Keratinocyte (primary cell): ENCODE results near the gene MAGI1. TPM values are rescaled to one million over a fixed set of nuclear protein-coding genes. Genes with fewer than 3 reads are reported as not detected.

Source experiments
- DNase-seq: peaks from one replicate; pipeline ENCODE4 v3.0.0-alpha.2; 2011; ENCODE audit warnings: low read depth, missing footprints, low spot score
- FAIRE-seq: peaks from 2 replicates; lab custom pipeline; 2011; peaks lifted over from hg19 to GRCh38; lab: Jason Lieb, UNC
- H2AFZ ChIP-seq: 2 replicates; pipeline ENCODE4 v1.6.0; 2012; ENCODE audit warnings: low read length, control low read depth, inconsistent platforms; ENCODE audit not compliant: control insufficient read depth
- H3K27ac ChIP-seq: 2 replicates; pipeline ENCODE4 v1.5.1; 2011; ENCODE audit warnings: low read length; ENCODE audit not compliant: control insufficient read depth, insufficient read depth
- H3K27me3 ChIP-seq: 3 replicates; pipeline ENCODE4 v1.6.0; 2011; ENCODE audit warnings: low read length; ENCODE audit not compliant: control insufficient read depth, insufficient read depth; ENCODE audit errors: extremely low read depth
- H3K36me3 ChIP-seq, 2 experiments: 2 replicates in 1 of 2; 3 replicates in 1 of 2; pipeline ENCODE4 v1.5.1; 2011; ENCODE audit warnings: low read length in 2 of 2, mild to moderate bottlenecking in 1 of 2; ENCODE audit not compliant: control insufficient read depth in 2 of 2, insufficient read depth in 2 of 2; ENCODE audit errors: extremely low read depth in 1 of 2
- H3K4me1 ChIP-seq: 3 replicates; pipeline ENCODE4 v1.5.1; 2011; ENCODE audit warnings: low read length; ENCODE audit not compliant: control insufficient read depth, insufficient read depth; ENCODE audit errors: extremely low read depth
- H3K4me2 ChIP-seq: 3 replicates; pipeline ENCODE4 v1.6.0; 2011; ENCODE audit warnings: low read depth, low read length; ENCODE audit not compliant: control insufficient read depth, insufficient read depth; ENCODE audit errors: extremely low read depth
- H3K4me3 ChIP-seq, 3 experiments: fragments of 200-600 bp in 1 of 3; sonication (generic) in 1 of 3; 2 replicates in 2 of 3; 3 replicates in 1 of 3; pipeline ENCODE4 v1.5.1; 2011 to 2016; ENCODE audit warnings: low read length in 3 of 3, mild to moderate bottlenecking in 3 of 3, control low read depth in 2 of 3, inconsistent platforms in 1 of 3, low read depth in 1 of 3, mixed read lengths in 1 of 3, mixed run types in 1 of 3, moderate library complexity in 1 of 3; ENCODE audit not compliant: control insufficient read depth in 2 of 3, insufficient read depth in 2 of 3; ENCODE audit errors: extremely low read depth in 1 of 3
- H3K79me2 ChIP-seq: 2 replicates; pipeline ENCODE4 v1.6.0; 2012; ENCODE audit warnings: low read length; ENCODE audit not compliant: control insufficient read depth, insufficient read depth
- H3K9ac ChIP-seq: 3 replicates; pipeline ENCODE4 v1.6.0; 2011; ENCODE audit warnings: low read length; ENCODE audit not compliant: control insufficient read depth, insufficient read depth; ENCODE audit errors: extremely low read depth
- H3K9me1 ChIP-seq: 3 replicates; pipeline ENCODE4 v1.6.0; 2011; ENCODE audit warnings: low read length; ENCODE audit not compliant: control insufficient read depth, insufficient read depth; ENCODE audit errors: extremely low read depth
- H3K9me3 ChIP-seq: 2 replicates; pipeline ENCODE4 v1.5.1; 2012; ENCODE audit warnings: low read depth, low read length; ENCODE audit not compliant: control insufficient read depth
- H4K20me1 ChIP-seq: 3 replicates; pipeline ENCODE4 v1.6.0; 2011; ENCODE audit warnings: low read length; ENCODE audit not compliant: control insufficient read depth, insufficient read depth; ENCODE audit errors: extremely low read depth
- CTCF ChIP-seq, 3 experiments: IDR thresholded peaks in 1 of 3; conservative IDR thresholded peaks in 1 of 3; optimal IDR thresholded peaks in 1 of 3; 2 replicates in 2 of 3; 3 replicates in 1 of 3; pipeline versions ENCODE3 to v1.5.1; 2011; ENCODE audit warnings: low read length in 3 of 3, mild to moderate bottlenecking in 3 of 3, moderate library complexity in 2 of 3, control low read depth in 1 of 3, inconsistent platforms in 1 of 3; ENCODE audit not compliant: insufficient read depth in 2 of 3; ENCODE audit errors: extremely low read depth in 1 of 3
- EZH2 ChIP-seq: IDR thresholded peaks from one replicate; pipeline ENCODE4 v1.6.1; 2012; ENCODE audit warnings: inconsistent platforms, mild to moderate bottlenecking, low read length, moderate library complexity
- dilution Hi-C: fragments of 300-500 bp; cut with MboI; formaldehyde crosslinking; loops from one replicate; pipeline ENCODE4 v1.7.0; 2020; ENCODE audit warnings: low sequenced_read_pairs; ENCODE audit not compliant: extremely low pct_ligation_motif_present
- polyA plus RNA-seq, 5 experiments: library from polyadenylated mRNA; depleted of rRNA in 3 of 5; stranded (reverse) in 3 of 5; stranded (forward) in 1 of 5; unstranded in 1 of 5; fragments of >200 nt; gene quantifications; 1 replicate in 1 of 5; 2 replicates in 3 of 5; 3 replicates in 1 of 5; pipeline versions ENCODE4 v1.2.1 to v1.2.3, GENCODE V29; 2011 to 2012; ENCODE audit warnings: missing spikeins in 2 of 5, low read depth in 1 of 5, low replicate concordance in 1 of 5

Gene MAGI1
- polyA plus RNA-seq, 1 donor (not counting 4 experiments of a cell fraction or from before 2014, with no cell fraction given) = 10.9 TPM

- Histone ChIP-seq H3K9me1 (no peaks in the 10 kb centered on the region), H3K9ac (no peak overlapping the region), H3K4me1 (peaks cover 23% of the 10 kb centered on the region), H3K4me2 (no peak overlapping the region), H3K27ac (no peak overlapping the region), H2AFZ (no peak overlapping the region), H3K36me3 (no peaks in the 10 kb centered on the region), H3K27me3 (no peaks in the 10 kb centered on the region), H3K9me3 (no peaks in the 10 kb centered on the region), H4K20me1 (no peaks in the 10 kb centered on the region), H3K4me3 (no peak overlapping the region), H3K79me2 (no peaks in the 10 kb centered on the region)
- dilution Hi-C loops = no loop called here
- DNase-seq (no peak), FAIRE-seq (no peak)
- TF ChIP-seq CTCF (optimal IDR thresholded peaks at IDR 0.05 in 1 of 3, IDR thresholded peaks at IDR 0.05 in 1 of 3, conservative IDR thresholded peaks at IDR 0.05 in 1 of 3; ENCODE audit: extremely low read depth in 1 of 3, insufficient read depth in 2 of 3, low read length in 3 of 3) (no peak), EZH2 (no peak)
Observed at GRCh38 chr3:65605876-65606432, 432.8 kb downstream of the MAGI1 start.

GRCh38 chr3:65604863-65605526 is 433.7 kb downstream of the MAGI1 start:
- no peak overlapping the region for H3K4me2 ChIP-seq
- H3K9me3 ChIP-seq = no peaks in the 10 kb centered on the region
- TF ChIP-seq EZH2 (no peak), CTCF (optimal IDR thresholded peaks at IDR 0.05 in 1 of 3, IDR thresholded peaks at IDR 0.05 in 1 of 3, conservative IDR thresholded peaks at IDR 0.05 in 1 of 3; ENCODE audit: extremely low read depth in 1 of 3, insufficient read depth in 2 of 3, low read length in 3 of 3) (no peak)
- no peak overlapping the region for H3K27ac ChIP-seq
- dilution Hi-C loops = no loop called here
- H2AFZ ChIP-seq = no peak overlapping the region
- FAIRE-seq = peak; percentile 85
- no peaks in the 10 kb centered on the region for H3K79me2 ChIP-seq
- H3K9ac ChIP-seq = no peak overlapping the region
- no peaks in the 10 kb centered on the region for H3K27me3 ChIP-seq
- no peaks in the 10 kb centered on the region for H3K36me3 ChIP-seq
- H4K20me1 ChIP-seq = no peaks in the 10 kb centered on the region
- no peak overlapping the region for H3K4me3 ChIP-seq
- no peak for DNase-seq
- no peaks in the 10 kb centered on the region for H3K9me1 ChIP-seq
- peaks cover 23% of the 10 kb centered on the region for H3K4me1 ChIP-seq
